Muscle of arm (tissue), 12 donors: ENCODE results near the gene FAAH. TPM values are rescaled to one million over a fixed set of nuclear protein-coding genes. Genes with fewer than 3 reads are reported as not detected.

Experiments
- DNase-seq: peaks from one replicate; pipeline ENCODE4 v3.0.0-alpha.2; 2013
- polyA plus RNA-seq, 12 donors: library from polyadenylated mRNA; unstranded; fragments of 120-200 nt; gene quantifications; one replicate each; pipeline ENCODE4 v1.2.1, GENCODE V29; 2013; ENCODE audit not compliant: insufficient read length in 12 of 12

FAAH gene
- polyA plus RNA-seq, 12 donors, result 10.8 to 25.8 (median 17.5) TPM; not detected in 1

GRCh38 chr1:46399307-46399706 lies 5.2 kb downstream of the FAAH start:
- DNase-seq, result no peak

GRCh38 chr1:46400421-46400820 lies 6.3 kb downstream of the FAAH start:
- no peak for DNase-seq

GRCh38 chr1:46401154-46401913 lies 7.2 kb downstream of the FAAH start:
- DNase-seq, result no peak

- DNase-seq, result peak; percentile 60
Measured at GRCh38 chr1:46401964-46402626, 8.0 kb downstream of the FAAH start.

- no peak for DNase-seq
Measured at GRCh38 chr1:46403916-46404315, 9.8 kb downstream of the FAAH start.

GRCh38 chr1:46404482-46405196 lies 10.5 kb downstream of the FAAH start:
- DNase-seq, result no peak

- DNase-seq, result no peak
Measured at GRCh38 chr1:46405197-46405555, 11.1 kb downstream of the FAAH start.

GRCh38 chr1:46405724-46406123 lies 11.6 kb downstream of the FAAH start:
- no peak for DNase-seq

- no peak for DNase-seq
Measured at GRCh38 chr1:46406881-46407608, 12.9 kb downstream of the FAAH start.

GRCh38 chr1:46407636-46408035 lies 13.5 kb downstream of the FAAH start:
- DNase-seq, result no peak

GRCh38 chr1:46408356-46409062 lies 14.4 kb downstream of the FAAH start:
- DNase-seq, result no peak

- DNase-seq, result no peak
Measured at GRCh38 chr1:46409063-46409372, 14.9 kb downstream of the FAAH start.

- DNase-seq, result no peak
Measured at GRCh38 chr1:46410156-46411009, 16.3 kb downstream of the FAAH start.

- no peak for DNase-seq
Measured at GRCh38 chr1:46411010-46411405, 16.9 kb downstream of the FAAH start.

- no peak for DNase-seq
Measured at GRCh38 chr1:46411601-46412341, 17.7 kb downstream of the FAAH start.

GRCh38 chr1:46412893-46413595 lies 18.9 kb downstream of the FAAH start:
- no peak for DNase-seq

- DNase-seq, result no peak
Measured at GRCh38 chr1:46413596-46413985, 19.5 kb downstream of the FAAH start.

GRCh38 chr1:46415514-46415913 lies 21.4 kb downstream of the FAAH start:
- no peak for DNase-seq

- DNase-seq, result no peak
Measured at GRCh38 chr1:46418976-46419375, 24.9 kb downstream of the FAAH start.
